Thymus (tissue), 11 donors: ENCODE results near the gene LTC4S. TPM values are rescaled to one million over a fixed set of nuclear protein-coding genes. Genes with fewer than 3 reads are reported as not detected.

Source experiments
- DNase-seq, 9 donors: peaks; one replicate each; pipeline ENCODE4 v3.0.0-alpha.2; 2013; ENCODE audit warnings: low spot score in 9 of 9, low read depth in 6 of 9, missing footprints in 1 of 9
- H3K27ac ChIP-seq, 2 donors: one replicate each; pipeline ENCODE4 v1.5.1; 2013; ENCODE audit warnings: control low read depth in 1 of 2, low read depth in 1 of 2, low read length in 1 of 2, mild to moderate bottlenecking in 1 of 2, moderate library complexity in 1 of 2
- H3K27me3 ChIP-seq, 2 donors: one replicate each; pipeline ENCODE4 v1.5.1; 2013; ENCODE audit warnings: low read length in 1 of 2; ENCODE audit not compliant: control insufficient read depth in 2 of 2, insufficient read depth in 1 of 2
- H3K36me3 ChIP-seq, 2 donors: one replicate each; pipeline ENCODE4 v1.5.1; 2013; ENCODE audit warnings: low read length in 1 of 2, mild to moderate bottlenecking in 1 of 2, moderate library complexity in 1 of 2; ENCODE audit not compliant: control insufficient read depth in 2 of 2, insufficient read depth in 2 of 2
- H3K4me1 ChIP-seq, 2 donors: one replicate each; pipeline ENCODE4 v1.5.1; 2013; ENCODE audit warnings: low read length in 2 of 2; ENCODE audit not compliant: control insufficient read depth in 2 of 2, insufficient read depth in 2 of 2
- H3K4me3 ChIP-seq, 2 donors: one replicate each; pipeline ENCODE4 v1.5.1; 2013; ENCODE audit warnings: low read length in 2 of 2, control low read depth in 1 of 2, mild to moderate bottlenecking in 1 of 2
- H3K9me3 ChIP-seq, 2 donors: one replicate each; pipeline ENCODE4 v1.5.1; 2013; ENCODE audit warnings: low read length in 1 of 2, mild to moderate bottlenecking in 1 of 2; ENCODE audit not compliant: control insufficient read depth in 2 of 2, insufficient read depth in 1 of 2
- whole genome bisulfite sequencing: extraction: QIAGEN DNeasy Blood & Tissue Kit; methylation state at CpG from one replicate; pipeline ENCODE4 v1.1.7; 2013; 5-methylcytosine and 5-hydroxymethylcytosine counted together
- polyA plus RNA-seq: library from polyadenylated mRNA; stranded (reverse); fragments of 200-250 nt; gene quantifications from one replicate; pipeline ENCODE4 v1.2.3, GENCODE V29; 2013
- total RNA-seq: library from RNA; stranded (reverse); fragments of 120-200 nt; gene quantifications from one replicate; pipeline ENCODE4 v1.2.4, GENCODE V29; 2013
- donor health status: healthy.

Gene LTC4S
- total and polyA plus RNA-seq, 2 donors, result 2.7 to 2.8 TPM

GRCh38 chr5:179818746-179819295 is 25.0 kb downstream of the LTC4S start:
- no peaks in the 10 kb centered on the region for H3K9me3 ChIP-seq
- peak overlapping the region; percentile 55 to 89 for H3K27ac ChIP-seq
- peaks cover 28 to 52% of the 10 kb centered on the region in 2 donors for H3K27me3 ChIP-seq
- H3K36me3 ChIP-seq, result peaks cover 6 to 13% of the 10 kb centered on the region in 2 donors
- H3K4me3 ChIP-seq, result peak overlapping the region; percentile 2 to 26
- WGBS, result 8% methylated on average over 35 of the region's 35 CpGs
- peak in 3 of 9 donors; percentile 51 to 72 (median 63) for DNase-seq
- H3K4me1 ChIP-seq, result peaks cover 15 to 42% of the 10 kb centered on the region in 2 donors

GRCh38 chr5:179819296-179820126 is 25.7 kb downstream of the LTC4S start:
- Histone ChIP-seq H3K4me3 (peak overlapping the region in 1 of 2 donors; percentile 72), H3K36me3 (peaks cover 13 to 16% of the 10 kb centered on the region in 2 donors), H3K9me3 (no peaks in the 10 kb centered on the region), H3K27ac (peak overlapping the region; percentile 76 to 89), H3K4me1 (peaks cover 15 to 45% of the 10 kb centered on the region in 2 donors), H3K27me3 (peaks cover 28 to 52% of the 10 kb centered on the region in 2 donors)
- peak in 1 of 9 donors; percentile 25 for DNase-seq
- 40% methylated on average over 26 of the region's 26 CpGs for WGBS

- no peak for DNase-seq
- no peaks in the 10 kb centered on the region for H3K9me3 ChIP-seq
- H3K36me3 ChIP-seq, result peaks cover 19 to 22% of the 10 kb centered on the region in 2 donors
- WGBS, result 74% methylated on average over 12 of the region's 12 CpGs
- peak overlapping the region; percentile 76 to 89 for H3K27ac ChIP-seq
- peaks cover 15 to 46% of the 10 kb centered on the region in 2 donors for H3K4me1 ChIP-seq
- H3K27me3 ChIP-seq, result peaks cover 28 to 52% of the 10 kb centered on the region in 2 donors
- H3K4me3 ChIP-seq, result peak overlapping the region; percentile 59 to 72
These were observed 26.3 kb downstream of the LTC4S start for GRCh38 chr5:179820127-179820482.

- DNase-seq, result peak in 6 of 9 donors; percentile 73 to 90 (median 82)
- Histone ChIP-seq H3K27me3 (peaks cover 28 to 49% of the 10 kb centered on the region in 2 donors), H3K27ac (peak within 1 kb of the TSS; percentile 89 to 97), H3K4me1 (peaks cover 15 to 46% of the 10 kb centered on the region in 2 donors), H3K9me3 (peaks cover 0 to under 1% of the 10 kb centered on the region in 2 donors), H3K36me3 (peaks cover 24% of the 10 kb centered on the region in 2 donors), H3K4me3 (peak within 1 kb of the TSS; percentile 59 to 72)
- WGBS, result under 1% methylated on average over 81 of the region's 81 CpGs
These were observed 26.9 kb downstream of the LTC4S start, which contains the start of gene SQSTM1 for GRCh38 chr5:179820483-179821297. SQSTM1 (plus strand) TSS chr5:179820905; CDS start chr5:179820937, 32 bp downstream.

GRCh38 chr5:179821298-179822058 is 27.7 kb downstream of the LTC4S start:
- peak overlapping the region; percentile 76 to 97 for H3K27ac ChIP-seq
- peak overlapping the region; percentile 59 to 72 for H3K4me3 ChIP-seq
- H3K4me1 ChIP-seq, result peaks cover 15 to 46% of the 10 kb centered on the region in 2 donors
- peaks cover 30 to 31% of the 10 kb centered on the region in 2 donors for H3K36me3 ChIP-seq
- peaks cover 0 to 1% of the 10 kb centered on the region in 2 donors for H3K9me3 ChIP-seq
- H3K27me3 ChIP-seq, result peaks cover 28 to 41% of the 10 kb centered on the region in 2 donors
- peak in 4 of 9 donors; percentile 59 to 76 (median 64) for DNase-seq
- under 1% methylated on average over 54 of the region's 54 CpGs for WGBS

GRCh38 chr5:179822059-179822432 is 28.3 kb downstream of the LTC4S start:
- Histone ChIP-seq H3K9me3 (peaks cover 0 to 1% of the 10 kb centered on the region in 2 donors), H3K27ac (no peak overlapping the region), H3K4me1 (peaks cover 15 to 47% of the 10 kb centered on the region in 2 donors), H3K4me3 (peak overlapping the region; percentile 59 to 72), H3K36me3 (peaks cover 30 to 33% of the 10 kb centered on the region in 2 donors), H3K27me3 (peaks cover 22 to 35% of the 10 kb centered on the region in 2 donors)
- no peak for DNase-seq
- 47% methylated on average over 3 of the region's 3 CpGs for WGBS

- no peak overlapping the region for H3K27ac ChIP-seq
- H3K27me3 ChIP-seq, result peaks cover 18 to 30% of the 10 kb centered on the region in 2 donors
- peak overlapping the region; percentile 59 to 72 for H3K4me3 ChIP-seq
- no peak for DNase-seq
- peaks cover 15 to 48% of the 10 kb centered on the region in 2 donors for H3K4me1 ChIP-seq
- WGBS, result 86% methylated on average over 8 of the region's 8 CpGs
- H3K9me3 ChIP-seq, result peaks cover 0 to 1% of the 10 kb centered on the region in 2 donors
- peaks cover 30 to 35% of the 10 kb centered on the region in 2 donors for H3K36me3 ChIP-seq
These were observed 28.7 kb downstream of the LTC4S start for GRCh38 chr5:179822444-179822990.
